Stimulated activated naive CD4-positive, alpha-beta T cell (primary cell): Measurements from ENCODE around the gene BAIAP2.
"Not testable (repeated sequence)": the region's sequence is repeated elsewhere in the genome, so short reads cannot be mapped to it uniquely, and the experiment has no call there.

ENCODE experiments used
- DNase-seq, 6 experiments: peaks; one replicate each; lab custom pipeline; 2025; lab: John Stamatoyannopoulos, UW

Gene BAIAP2

DNA sequence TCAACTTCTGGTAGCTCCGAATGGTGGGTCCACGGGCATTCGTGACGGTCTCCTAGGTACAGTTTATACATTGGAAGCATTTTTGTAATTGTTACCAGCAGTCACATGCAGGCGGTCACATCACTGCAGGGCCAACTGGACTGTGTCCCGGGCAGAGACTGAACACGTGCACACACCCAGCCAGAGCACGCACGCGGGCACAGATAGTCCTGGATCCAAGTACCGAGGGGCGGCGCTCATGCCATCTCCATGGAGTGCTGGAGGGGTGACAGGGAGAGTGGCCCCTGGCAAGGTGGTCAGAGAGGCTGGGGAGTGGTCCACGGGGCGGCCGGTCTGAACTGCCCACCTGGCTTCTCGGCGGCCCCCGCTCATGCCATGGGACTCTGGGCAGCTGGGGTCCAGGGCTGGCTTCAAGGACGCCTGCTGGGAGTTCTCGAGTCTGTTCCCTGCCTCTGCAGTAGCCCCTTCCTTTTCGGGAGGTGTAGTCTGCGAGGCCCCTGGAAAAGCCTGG, 34.2 kb downstream of the BAIAP2 start:
- no peak for DNase-seq

DNA sequence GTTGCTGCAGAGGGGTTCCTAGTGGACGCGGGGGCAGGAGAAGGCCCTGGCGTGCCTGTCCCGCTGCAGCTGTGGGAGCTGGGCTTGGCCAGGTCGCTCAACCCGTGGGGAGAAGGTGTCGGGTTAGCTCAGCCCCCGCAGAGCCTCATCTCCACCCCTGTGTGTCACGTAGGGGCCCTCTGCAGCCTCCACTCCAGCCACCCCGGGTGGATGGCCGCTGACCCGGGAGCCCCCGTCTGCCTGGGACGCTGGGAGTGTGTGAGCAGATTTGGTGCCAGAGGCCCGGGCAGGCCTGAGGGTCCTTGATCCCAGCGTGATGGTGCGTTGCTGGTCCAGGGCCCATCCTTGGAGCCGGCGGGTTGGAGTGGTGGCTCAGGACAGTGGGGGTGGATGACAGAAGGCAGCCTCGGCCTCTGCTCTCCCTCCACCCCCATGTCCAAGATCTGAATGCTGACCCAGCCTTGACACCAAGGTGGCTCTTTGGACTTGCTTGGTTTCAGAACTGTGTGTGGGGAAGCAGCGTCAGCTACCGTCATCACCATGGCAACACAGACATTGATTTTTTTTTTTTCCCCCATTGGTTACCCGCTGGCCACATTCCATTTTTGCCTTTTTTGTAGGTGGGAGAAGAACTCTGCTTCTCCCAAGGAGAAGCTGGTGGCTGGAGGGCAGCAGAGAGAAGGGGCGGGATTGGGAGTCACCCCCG, 35.7 kb downstream of the BAIAP2 start:
- DNase-seq = no peak

DNA sequence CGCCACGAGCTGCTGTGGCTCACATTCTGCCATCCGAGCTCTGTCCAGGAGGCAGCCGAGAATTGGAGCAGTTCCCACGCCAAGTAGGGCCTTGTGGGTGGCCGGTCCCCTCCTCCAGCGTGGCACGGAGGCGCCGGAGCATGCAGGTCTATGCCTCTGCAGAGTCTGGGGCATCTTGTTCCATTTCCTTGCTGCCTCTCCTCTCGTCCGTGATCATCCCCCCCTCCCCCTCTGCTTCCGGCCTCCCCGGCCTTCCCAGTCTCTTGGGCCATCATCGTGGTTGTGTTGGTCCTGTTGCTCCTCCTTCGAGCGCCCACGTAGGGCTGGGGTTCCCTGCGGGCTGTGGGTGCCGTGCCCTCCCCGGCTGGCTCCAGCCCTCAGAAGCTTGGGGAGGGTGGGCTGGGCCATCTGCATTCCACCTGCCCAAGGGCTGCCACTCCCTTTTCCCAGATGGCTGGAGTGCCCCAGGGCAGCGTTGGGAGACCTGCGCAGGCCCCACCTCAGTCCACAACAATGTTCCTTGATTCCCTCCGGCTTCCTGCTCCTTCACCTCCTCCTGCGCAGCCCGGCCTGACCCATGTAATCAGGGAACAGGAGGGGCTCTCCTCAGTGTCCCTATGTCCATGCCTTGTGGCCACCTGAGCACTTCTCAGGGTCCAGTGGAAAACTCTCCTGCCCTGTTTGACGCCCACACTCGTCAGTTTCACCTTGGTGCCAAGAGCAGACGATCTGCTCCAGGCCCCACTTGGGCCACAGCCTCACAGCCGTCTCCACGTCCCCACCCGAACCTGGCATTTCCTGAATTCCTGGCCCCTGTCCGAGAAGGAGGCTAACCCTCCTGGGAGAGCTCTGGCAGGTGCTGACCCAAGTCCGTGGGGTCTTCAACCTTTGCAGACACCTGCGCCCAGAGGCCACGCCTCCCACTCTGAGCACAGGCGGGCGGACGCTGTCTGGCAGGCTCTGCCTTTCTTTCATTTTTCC, 37.1 kb downstream of the BAIAP2 start:
- no peak for DNase-seq

DNA sequence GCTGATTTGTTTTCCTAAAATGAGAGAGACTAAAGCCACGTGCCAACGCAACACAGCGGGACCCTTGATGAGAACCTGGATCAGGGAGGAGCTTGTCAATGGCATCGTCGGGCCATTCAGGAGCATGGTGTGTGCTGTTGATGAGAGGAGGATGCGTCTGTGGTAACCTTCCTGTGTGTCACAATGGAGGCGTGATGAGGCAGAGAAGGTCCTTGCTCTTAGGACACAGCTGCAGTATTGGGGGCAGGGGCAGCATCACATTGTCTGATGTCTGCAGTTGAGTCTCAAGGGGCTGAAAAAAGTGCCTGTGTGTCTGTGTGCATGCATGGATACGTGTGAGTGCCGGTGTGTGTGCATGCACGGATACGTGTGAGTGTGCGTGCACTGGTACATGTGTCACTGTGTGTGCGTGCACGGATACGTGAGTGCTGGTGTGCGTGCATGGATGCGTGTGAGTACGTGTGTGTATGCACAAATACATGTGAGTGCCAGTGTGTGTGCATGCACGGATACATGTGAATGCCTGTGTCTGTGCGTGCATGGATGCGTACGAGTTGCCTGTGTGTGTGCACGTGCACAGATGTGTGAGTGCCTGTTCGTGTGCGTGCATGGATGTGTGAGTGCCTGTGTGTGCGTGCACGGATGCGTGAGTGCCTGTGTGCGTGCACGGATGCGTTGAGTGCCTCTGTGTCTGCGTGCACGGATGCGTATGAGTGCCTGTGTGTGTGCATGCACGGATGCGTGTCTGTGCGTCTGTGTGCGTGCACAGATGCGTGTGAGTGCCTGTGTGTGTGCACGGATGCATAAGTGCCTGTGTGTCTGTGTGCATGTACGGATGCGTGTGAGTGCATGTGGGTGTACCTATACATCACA, 39.3 kb downstream of the BAIAP2 start:
- no peak for DNase-seq

DNA sequence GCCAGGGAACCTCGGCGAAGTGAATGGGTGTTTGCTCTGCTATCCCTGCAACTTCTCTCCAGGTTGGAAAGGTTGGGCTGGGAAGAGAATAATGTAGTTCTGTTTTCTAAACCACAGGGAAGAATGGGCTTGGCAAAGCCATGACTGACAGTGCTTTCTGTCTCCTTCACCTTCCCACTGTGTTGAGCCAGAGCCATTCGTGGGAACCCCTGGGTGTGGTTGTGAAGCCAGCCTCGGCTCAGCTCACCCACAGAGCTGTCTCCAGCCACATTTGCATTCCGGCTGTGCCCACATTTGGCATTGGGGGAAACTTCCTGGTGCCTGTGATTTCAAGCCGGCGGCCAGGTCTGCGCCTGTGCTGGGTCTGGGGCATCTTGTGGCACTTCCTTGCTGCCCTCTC, 39.9 kb downstream of the BAIAP2 start:
- DNase-seq = no peak

DNA sequence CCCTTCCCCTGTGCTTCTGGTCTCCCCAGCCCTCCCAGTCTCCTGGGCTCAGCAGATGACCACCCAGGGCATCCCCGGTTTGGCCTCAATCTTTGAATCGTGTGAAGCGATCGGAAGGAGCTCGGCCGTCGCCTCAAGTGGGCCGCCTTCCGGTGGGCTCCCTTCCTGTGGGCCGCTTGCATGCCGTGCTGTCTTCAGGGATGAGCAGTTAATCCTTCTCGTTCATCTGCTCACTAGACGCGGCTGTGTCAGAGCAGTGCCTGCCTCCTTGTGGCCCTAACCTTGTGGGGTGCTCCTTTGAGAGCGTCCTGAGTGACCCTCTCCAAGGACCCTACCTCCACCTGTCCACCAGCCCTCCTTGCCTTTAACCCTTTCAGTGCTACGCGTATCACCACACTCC, 40.4 kb downstream of the BAIAP2 start:
- DNase-seq = no peak

DNA sequence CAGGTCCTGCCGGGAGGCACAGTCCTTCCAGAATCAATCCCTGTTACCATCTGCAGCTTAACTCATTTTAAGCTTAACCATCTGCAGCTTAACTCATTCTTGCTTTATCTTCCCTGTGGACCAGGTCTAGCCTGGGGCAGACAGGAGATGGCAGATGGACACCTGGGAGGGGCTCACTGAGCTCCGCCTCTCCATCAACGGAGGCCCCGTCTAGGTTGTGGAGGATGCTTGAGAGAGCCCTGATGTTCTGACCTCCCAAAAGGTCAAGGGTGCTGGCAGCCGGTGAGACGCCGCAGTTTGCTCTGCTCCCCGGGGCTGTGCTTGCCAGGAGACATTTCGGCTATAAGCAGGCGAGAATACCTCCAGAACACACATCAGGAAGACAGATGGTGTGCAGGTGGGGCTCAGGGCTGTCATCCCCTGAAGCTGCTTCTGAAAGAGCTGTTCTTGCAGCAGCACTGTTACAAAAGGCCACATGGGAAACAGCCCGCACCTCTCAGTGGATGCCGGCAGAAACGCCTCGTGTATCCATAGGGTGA, 41.3 kb downstream of the BAIAP2 start:
- no peak for DNase-seq

DNA sequence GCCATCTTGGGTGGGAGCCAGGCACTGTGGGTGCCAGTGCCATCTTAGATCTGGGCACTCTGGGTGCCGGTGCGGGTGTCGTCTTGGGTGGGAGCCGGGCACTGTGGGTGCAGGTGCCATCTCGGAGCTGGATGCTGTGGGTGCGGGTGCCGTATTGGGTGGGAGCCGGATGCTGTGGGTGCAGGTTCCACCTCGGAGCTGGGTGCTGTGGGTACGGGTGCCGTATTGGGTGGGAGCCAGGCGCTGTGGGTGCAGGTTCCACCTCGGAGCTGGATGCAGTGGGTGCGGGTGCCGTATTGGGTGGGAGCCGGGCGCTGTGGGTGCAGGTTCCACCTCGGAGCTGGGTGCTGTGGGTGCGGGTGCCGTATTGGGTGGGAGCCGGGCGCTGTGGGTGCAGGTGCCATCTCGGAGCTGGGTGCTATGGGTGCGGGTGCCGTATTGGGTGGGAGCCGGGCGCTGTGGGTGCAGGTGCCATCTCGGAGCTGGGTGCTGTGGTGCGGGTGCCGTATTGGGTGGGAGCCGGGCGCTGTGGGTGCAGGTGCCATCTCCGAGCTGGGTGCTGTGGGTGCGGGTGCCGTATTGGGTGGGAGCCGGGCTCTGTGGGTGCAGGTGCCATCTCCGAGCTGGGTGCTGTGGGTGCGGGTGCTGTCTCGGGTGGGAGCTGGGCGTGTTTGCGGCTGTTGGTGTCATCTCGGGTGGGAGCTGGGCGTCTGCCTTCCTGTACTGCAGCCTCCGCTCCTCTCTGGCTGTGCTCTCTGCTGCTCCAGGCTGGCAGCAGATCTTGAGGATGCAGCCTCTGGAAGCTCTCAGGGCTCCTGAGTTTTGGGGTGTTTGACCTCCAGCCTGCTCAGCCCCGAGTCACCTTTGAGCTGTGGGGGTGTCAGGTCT, 43.3 kb downstream of the BAIAP2 start:
- DNase-seq = not testable (repeated sequence)

DNA sequence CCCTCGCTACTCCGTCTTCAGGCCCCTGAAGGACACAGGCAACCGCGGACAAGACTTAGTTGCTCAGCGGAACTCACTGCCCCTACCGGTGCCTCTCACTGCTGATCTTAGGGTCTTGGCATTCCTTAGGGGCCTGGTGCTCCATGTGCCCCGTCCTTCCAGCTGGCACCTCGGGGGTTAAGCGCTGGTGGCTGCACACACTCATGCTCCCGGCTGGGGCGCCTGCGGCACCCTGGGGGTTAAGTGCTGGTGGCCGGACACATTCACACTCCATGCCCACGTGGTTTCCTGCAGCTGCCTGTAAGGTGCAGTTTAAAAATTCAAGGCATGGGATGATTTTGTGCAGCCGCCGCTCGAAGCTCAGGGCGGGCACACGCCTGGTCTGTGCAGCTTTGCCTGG, 45.1 kb downstream of the BAIAP2 start:
- DNase-seq = no peak

DNA sequence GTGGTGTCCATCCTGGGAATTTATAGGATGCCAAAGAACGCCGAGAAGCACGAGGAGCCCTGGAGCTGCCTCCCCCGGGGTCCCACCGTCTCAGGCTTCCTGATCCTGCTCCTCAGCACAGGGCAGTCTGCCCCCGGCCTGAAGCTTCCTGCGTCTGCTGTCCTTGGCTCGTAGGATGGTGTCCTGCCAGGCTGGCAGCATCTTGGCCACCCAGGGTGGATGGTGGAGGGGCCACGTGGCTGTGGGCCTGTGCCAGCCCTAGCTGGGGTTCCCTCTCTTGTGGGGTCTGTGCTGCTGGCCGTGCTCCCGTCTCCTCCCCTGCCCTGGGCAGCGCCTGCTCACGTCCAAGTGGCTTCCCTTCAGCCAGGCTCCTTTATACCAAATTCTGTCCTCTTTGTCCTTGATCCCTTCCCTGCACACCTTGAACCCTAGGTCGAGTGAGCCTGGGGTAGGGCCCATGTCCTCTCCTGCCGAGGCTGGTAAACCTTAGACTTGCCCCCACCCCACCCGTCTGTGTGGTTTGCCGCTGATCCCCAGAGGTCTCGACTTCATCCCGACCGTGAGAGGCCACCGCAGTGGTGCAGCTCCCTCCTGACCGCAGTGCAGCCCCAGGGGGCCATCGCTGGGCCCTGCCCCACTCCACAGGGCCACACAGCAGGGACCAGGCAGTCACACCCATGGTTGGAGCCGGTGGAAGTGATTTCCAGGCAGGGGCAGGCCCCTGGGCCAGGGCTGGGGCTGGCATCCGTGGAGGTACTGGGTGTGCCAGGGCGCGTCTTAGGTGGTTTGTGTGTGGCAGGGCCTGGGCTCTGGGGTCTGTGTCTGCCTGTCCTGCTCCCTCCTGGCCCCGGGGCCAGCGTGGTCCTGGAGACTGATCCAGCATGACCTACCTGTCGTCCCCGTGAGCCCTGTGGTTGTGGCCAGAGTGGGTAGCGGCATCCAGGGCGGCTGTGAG, 46.5 kb downstream of the BAIAP2 start:
- no peak for DNase-seq

DNA sequence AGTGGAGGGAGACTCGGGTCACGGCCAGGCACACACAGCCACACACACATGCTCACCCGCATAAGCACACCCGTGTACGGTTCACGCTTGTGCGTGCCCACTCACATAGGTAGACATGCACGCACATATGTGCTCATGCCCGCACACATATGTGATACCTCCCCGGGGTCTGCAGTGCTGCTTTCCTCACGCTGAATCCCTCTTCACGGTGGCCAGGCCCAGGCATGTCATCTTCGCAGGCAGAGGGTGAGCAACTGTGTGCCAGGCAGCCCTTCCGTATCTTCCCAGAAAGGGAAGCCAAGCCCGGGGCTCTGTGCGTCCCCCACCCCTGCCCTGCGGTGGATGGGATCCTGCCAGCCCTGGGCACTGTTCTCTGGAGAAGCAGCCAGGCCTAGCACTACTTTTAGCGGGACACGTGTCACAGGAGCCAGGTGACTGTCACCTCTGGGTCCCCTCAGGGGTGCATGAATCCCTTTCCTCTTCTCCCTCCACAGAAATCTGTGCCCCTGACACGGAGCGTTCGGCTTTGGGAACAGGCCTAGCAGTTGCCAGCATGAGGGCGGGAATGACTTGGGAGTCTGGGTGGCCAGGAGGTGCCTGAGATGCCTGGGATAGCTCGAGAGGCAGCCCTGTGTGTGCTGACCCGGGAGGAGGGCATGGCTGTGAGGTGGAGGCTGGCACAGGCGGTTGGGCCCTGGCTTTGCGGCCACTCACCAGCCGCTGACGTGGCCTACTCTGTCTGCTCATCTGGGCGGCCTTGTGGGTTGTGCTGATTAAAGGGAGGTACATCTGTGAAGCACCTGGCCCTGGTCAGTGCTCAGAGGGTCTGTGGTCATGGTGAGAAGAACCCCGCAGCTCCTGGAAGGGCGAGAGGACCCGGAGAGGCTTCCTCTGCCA, 47.5 kb downstream of the BAIAP2 start:
- DNase-seq = no peak

DNA sequence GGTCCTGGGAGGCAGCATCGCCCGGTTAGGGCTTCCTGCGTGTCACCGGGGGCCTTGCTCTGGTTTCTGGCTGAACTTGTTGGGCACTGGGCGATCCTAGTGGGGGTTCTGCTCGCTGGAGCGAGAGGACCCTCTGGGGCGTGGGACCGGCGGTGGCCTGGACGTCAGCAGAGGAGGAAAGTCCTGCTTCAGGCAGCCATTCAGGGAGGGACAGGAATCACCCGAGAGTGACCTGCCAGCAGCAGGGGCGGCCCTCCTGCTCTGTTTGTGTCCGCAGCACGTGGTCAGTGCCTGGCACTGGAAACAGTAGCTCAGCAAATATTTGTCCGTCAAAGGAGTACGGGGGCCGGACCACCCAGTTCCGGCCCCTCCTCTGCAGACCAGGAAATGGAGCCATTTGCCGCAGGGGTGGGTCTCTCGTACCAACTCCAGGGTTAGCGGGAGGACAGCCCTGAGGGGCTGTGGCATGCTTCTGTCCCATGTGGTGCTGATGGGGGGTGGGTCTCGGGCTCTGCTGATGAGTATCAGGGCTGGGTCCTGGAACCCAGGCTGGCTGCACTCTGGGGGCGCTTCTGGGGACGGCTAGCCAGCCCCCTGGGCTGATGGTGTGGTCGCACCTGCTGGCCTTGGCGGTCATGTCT, 48.3 kb downstream of the BAIAP2 start:
- no peak for DNase-seq

DNA sequence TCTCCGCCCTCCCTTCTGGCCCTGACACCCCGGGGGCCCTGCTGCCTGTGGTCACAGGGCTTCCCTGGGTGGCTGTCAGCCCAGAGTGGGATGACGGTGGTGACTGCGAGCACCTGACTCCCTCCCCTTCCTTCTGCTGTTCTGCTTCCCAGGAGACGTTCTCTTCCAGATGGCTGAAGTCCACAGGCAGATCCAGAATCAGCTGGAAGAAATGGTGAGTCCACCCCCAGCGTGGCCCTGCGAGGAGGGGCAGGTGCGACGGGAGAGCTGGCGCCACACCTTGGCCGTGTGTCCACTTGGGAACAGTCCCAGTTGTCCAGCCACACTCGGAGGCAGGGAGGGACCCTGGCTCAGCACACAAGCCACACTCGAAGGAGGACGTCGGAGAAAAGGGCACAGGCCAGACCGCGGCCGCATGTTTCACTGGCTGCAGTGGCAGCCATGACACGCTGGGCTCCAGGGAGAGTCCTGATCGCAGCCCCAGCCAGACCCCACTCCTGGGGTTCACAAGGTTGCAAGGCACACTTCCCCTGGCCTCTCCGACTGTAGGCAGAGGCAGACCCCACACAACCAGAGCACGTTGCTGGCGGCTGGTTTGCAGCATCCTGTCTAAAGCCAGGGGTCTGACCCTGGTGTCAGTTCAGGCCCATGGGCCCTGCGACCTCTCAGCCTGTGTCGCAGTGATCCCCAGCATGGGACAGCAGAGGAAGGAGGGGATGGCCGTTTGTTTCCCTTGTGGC, 49.9 kb downstream of the BAIAP2 start:
- no peak for DNase-seq

DNA sequence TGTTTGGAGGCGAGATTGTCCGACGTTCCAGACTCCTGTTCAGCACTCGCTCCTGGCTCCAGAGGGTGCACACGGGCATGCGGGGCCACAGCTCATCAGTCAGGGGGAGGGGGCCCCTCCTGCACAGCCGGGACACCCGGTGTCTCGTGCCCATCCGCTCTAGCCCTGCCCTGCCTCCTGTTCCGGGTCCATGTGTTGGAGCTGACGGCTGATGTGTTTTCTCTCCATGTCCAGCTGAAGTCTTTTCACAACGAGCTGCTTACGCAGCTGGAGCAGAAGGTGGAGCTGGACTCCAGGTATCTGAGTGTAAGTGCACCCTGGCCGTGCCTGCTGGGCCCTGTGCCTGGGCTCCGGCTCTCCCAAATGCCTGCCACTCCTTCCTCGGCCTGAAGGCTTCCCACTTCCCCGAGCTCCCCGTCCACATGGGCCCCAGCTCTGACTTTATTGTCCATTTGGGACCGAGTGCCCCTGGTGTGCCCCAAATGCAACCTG, 50.5 kb downstream of the BAIAP2 start:
- DNase-seq = no peak

DNA sequence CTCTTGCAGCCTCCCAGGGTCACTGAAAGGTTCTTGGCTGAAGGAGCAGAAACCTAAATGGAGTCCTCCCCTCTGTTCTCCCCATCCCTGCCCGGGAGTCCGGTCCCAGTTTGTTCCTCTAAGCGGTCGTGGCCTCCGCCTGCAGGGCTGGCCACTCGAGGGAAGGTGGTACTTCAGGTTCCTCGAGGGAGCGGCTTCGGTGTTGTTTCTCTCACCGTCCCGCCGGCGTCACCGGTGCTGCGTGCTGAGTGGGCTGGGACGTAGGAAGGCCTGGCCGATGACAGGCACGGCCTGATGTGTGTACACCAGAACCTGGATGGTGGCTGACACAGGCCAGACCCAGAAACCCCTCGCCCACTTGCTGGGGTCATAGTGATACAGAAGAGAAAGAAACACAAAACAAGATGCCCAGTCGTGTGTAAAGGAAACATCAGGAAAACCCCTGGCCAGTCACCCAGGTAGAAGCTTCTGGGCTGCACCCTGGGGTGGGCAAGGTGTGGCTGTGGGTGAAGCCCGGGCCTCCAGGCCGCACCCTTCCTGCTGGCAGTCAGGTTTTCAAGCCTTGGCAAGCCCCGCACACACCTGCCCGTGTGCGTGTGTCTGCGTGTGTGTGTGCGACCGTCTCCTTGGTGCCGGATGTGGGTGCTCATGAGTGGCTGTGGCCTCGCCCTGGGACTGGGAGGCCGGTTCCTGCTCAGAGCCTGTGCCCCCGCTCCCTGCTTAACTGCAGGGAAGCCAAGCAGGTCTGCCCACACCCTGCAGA, 52.0 kb downstream of the BAIAP2 start:
- DNase-seq = no peak
